ENCODE results near the gene PPP4R1.

The PPP4R1 gene

GRCh38 chr18:9520666-9521065 lies 93.7 kb downstream of the PPP4R1 start:
- no peak overlapping the region for H3K27ac ChIP-seq
- no peak for TF ChIP-seq CTCF (conservative IDR thresholded peaks at IDR 0.05)

- TF ChIP-seq CTCF (conservative IDR thresholded peaks at IDR 0.05), result no peak
- no peak overlapping the region for H3K27ac ChIP-seq
These were observed 95.0 kb downstream of the PPP4R1 start for GRCh38 chr18:9519399-9519798.

GRCh38 chr18:9517869-9518268 lies 96.5 kb downstream of the PPP4R1 start:
- no peak overlapping the region for H3K27ac ChIP-seq
- TF ChIP-seq CTCF (conservative IDR thresholded peaks at IDR 0.05), result no peak

- peak; percentile 90 for TF ChIP-seq CTCF (conservative IDR thresholded peaks at IDR 0.05)
- peak overlapping the region; percentile 48; the same call in 1 of the 2 replicates for H3K27ac ChIP-seq
These were observed 97.8 kb downstream of the PPP4R1 start for GRCh38 chr18:9516437-9517064.

- TF ChIP-seq CTCF (conservative IDR thresholded peaks at IDR 0.05), result no peak
- peak overlapping the region; percentile 48; the same call in 1 of the 2 replicates for H3K27ac ChIP-seq
These were observed 100.3 kb downstream of the PPP4R1 start for GRCh38 chr18:9513971-9514512.

- TF ChIP-seq CTCF (conservative IDR thresholded peaks at IDR 0.05), result no peak
These were observed 105.8 kb downstream of the PPP4R1 start for GRCh38 chr18:9508446-9509025.

GRCh38 chr18:9507565-9508088 lies 106.7 kb downstream of the PPP4R1 start:
- no peak for TF ChIP-seq CTCF (conservative IDR thresholded peaks at IDR 0.05)
- H3K27ac ChIP-seq, result peak overlapping the region; percentile 77

More at GRCh38 chr18:9508446-9509025, 105.8 kb downstream of the PPP4R1 start:
- H3K27ac ChIP-seq, result peak overlapping the region; percentile 77

Data from VCaP (cell line).